GM23338 (cell line): ENCODE results near the gene CD5L. TPM values are rescaled to one million over a fixed set of nuclear protein-coding genes. Genes with fewer than 3 reads are reported as not detected.

ENCODE experiments used
- ATAC-seq: fragments of 200-7000 bp; cut with Tn5 transposase; 3 replicates; pipeline ENCODE4 v1.9.1; 2020
- DNase-seq: peaks from one replicate; pipeline ENCODE4 v3.0.0-alpha.2; 2015; ENCODE audit warnings: low spot score
- H2AFZ ChIP-seq: fragments of 200-600 bp; sonication (generic); 2 replicates; pipeline ENCODE4 v1.8.0; 2016; ENCODE audit warnings: antibody characterized with exemption, mild to moderate bottlenecking, moderate library complexity
- H3F3A ChIP-seq: fragments of 200-600 bp; sonication (generic); replicated peaks from 2 replicates; pipeline ENCODE4 v1.8.0; 2017; ENCODE audit warnings: antibody characterized with exemption, mixed run types, low read depth
- H3K27ac ChIP-seq: fragments of 200-600 bp; sonication (generic); 2 replicates; pipeline ENCODE4 v1.6.1; 2016; ENCODE audit warnings: low read depth
- H3K27me3 ChIP-seq: fragments of 200-600 bp; sonication (generic); 2 replicates; pipeline ENCODE4 v1.8.0; 2016; ENCODE audit warnings: mild to moderate bottlenecking, mixed run types, moderate library complexity; ENCODE audit not compliant: insufficient read depth
- H3K36me3 ChIP-seq: fragments of 200-600 bp; sonication (generic); 2 replicates; pipeline ENCODE4 v1.8.0; 2016; ENCODE audit warnings: mild to moderate bottlenecking; ENCODE audit not compliant: insufficient read depth
- H3K4me1 ChIP-seq: fragments of 200-600 bp; sonication (generic); 2 replicates; pipeline ENCODE4 v1.8.0; 2016; ENCODE audit warnings: mild to moderate bottlenecking, moderate library complexity; ENCODE audit not compliant: insufficient read depth
- H3K4me2 ChIP-seq: fragments of 200-600 bp; sonication (generic); 2 replicates; pipeline ENCODE4 v1.7.1; 2017; ENCODE audit warnings: mixed run types
- H3K4me3 ChIP-seq: fragments of 200-600 bp; sonication (generic); 2 replicates; pipeline ENCODE4 v1.6.1; 2016; ENCODE audit warnings: mixed run types
- H3K79me2 ChIP-seq: fragments of 200-600 bp; sonication (generic); replicated peaks from 2 replicates; pipeline ENCODE4 v1.8.0; 2017; ENCODE audit warnings: mild to moderate bottlenecking; ENCODE audit not compliant: insufficient read depth
- H3K9me2 ChIP-seq: fragments of 200-600 bp; sonication (generic); 2 replicates; pipeline ENCODE4 v1.8.0; 2017; ENCODE audit not compliant: insufficient read depth
- H4K20me1 ChIP-seq: fragments of 200-600 bp; sonication (generic); replicated peaks from 2 replicates; pipeline ENCODE4 v1.8.0; 2017; ENCODE audit warnings: mild to moderate bottlenecking; ENCODE audit not compliant: insufficient read depth
- H3K27ac Mint-ChIP-seq: 2 replicates; pipeline ENCODE4 v1.8.0; 2020; ENCODE audit warnings: inconsistent platforms, mild to moderate bottlenecking, moderate library complexity, mixed read lengths
- H3K27me3 Mint-ChIP-seq: 3 replicates; pipeline ENCODE4 v1.8.0; 2022; ENCODE audit warnings: low read depth, mild to moderate bottlenecking, moderate library complexity, mixed read lengths, inconsistent platforms; ENCODE audit not compliant: insufficient read depth, poor library complexity
- H3K36me3 Mint-ChIP-seq: 3 replicates; pipeline ENCODE4 v1.8.0; 2021; ENCODE audit warnings: low read depth, mild to moderate bottlenecking, inconsistent platforms, moderate library complexity, mixed read lengths
- H3K4me1 Mint-ChIP-seq: 3 replicates; pipeline ENCODE4 v1.8.0; 2020; ENCODE audit warnings: mild to moderate bottlenecking, inconsistent platforms, mixed read lengths
- H3K4me3 Mint-ChIP-seq: 3 replicates; pipeline ENCODE4 v1.8.0; 2021; ENCODE audit warnings: moderate library complexity, mild to moderate bottlenecking, inconsistent platforms, mixed read lengths
- H3K9me3 Mint-ChIP-seq: 3 replicates; pipeline ENCODE4 v1.8.0; 2020; ENCODE audit warnings: moderate library complexity, mild to moderate bottlenecking, inconsistent platforms, mixed read lengths
- CREB1 ChIP-seq: fragments of 250-450 bp; sonication (Bioruptor Pico); IDR thresholded peaks from 2 replicates; pipeline ENCODE4 v1.5.0; 2020; ENCODE audit warnings: low read depth, mild to moderate bottlenecking, moderate library complexity
- CTCF ChIP-seq, 2 experiments: fragments of 200-600 bp in 1 of 2; sonication (generic) in 1 of 2; conservative IDR thresholded peaks; 2 replicates each; pipeline versions ENCODE4 v1.5.1 to v1.6.1; 2016 to 2017; ENCODE audit warnings: antibody characterized with exemption in 2 of 2, low read depth in 2 of 2, mild to moderate bottlenecking in 2 of 2, moderate library complexity in 1 of 2
- ETS1 ChIP-seq: IDR thresholded peaks from 2 replicates; pipeline ENCODE4 v1.6.1; 2016; ENCODE audit warnings: antibody characterized with exemption
- EZH2 ChIP-seq: fragments of 200-600 bp; sonication (generic); IDR thresholded peaks from one replicate; pipeline ENCODE4 v1.8.0; 2017; ENCODE audit warnings: antibody characterized with exemption, mild to moderate bottlenecking, low read depth; ENCODE audit not compliant: unreplicated experiment
- EZH2phosphoT487 ChIP-seq: fragments of 200-600 bp; sonication (generic); IDR thresholded peaks from one replicate; pipeline ENCODE4 v1.8.1; 2018; ENCODE audit warnings: antibody characterized with exemption; ENCODE audit not compliant: unreplicated experiment
- JUNB ChIP-seq: IDR thresholded peaks from one replicate; pipeline ENCODE4 v1.6.1; 2016; ENCODE audit warnings: antibody characterized with exemption; ENCODE audit not compliant: unreplicated experiment
- NANOG ChIP-seq: IDR thresholded peaks from 2 replicates; pipeline ENCODE4 v1.6.1; 2016; ENCODE audit warnings: antibody characterized with exemption, borderline replicate concordance
- POLR2AphosphoS5 ChIP-seq: IDR thresholded peaks from 2 replicates; pipeline ENCODE4 v1.6.1; 2016; ENCODE audit warnings: antibody characterized with exemption, low read depth
- STAT1 ChIP-seq: IDR thresholded peaks from one replicate; pipeline ENCODE4 v1.6.1; 2016; ENCODE audit warnings: antibody characterized with exemption; ENCODE audit not compliant: unreplicated experiment
- ZNF114 ChIP-seq: fragments of 250-450 bp; sonication (Bioruptor Pico); IDR thresholded peaks from 2 replicates; pipeline ENCODE4 v1.5.0; 2020; ENCODE audit warnings: mild to moderate bottlenecking, moderate library complexity
- ZNF331 ChIP-seq: fragments of 250-450 bp; sonication (Bioruptor Pico); IDR thresholded peaks from 2 replicates; pipeline ENCODE4 v1.5.0; 2020; ENCODE audit warnings: low read depth, mild to moderate bottlenecking, moderate library complexity
- polyA plus RNA-seq: library from polyadenylated mRNA; unstranded; fragments of >200 nt; fragmentation: Nextera tagmentation; extraction: Ambion mirVana; gene quantifications from 2 replicates; pipeline ENCODE4 v1.2.1, GENCODE V29; 2016
- total RNA-seq: library from RNA; depleted of rRNA; stranded (reverse); fragments of >200 nt; shearing (Covaris generic); gene quantifications from 2 replicates; pipeline ENCODE4 v1.2.3, GENCODE V29; 2014

The CD5L gene
- total and polyA plus RNA-seq, 2 experiments from 2014 or later: not detected

- TF ChIP-seq EZH2phosphoT487 (no peak), CREB1 (CRISPR knock-in tag) (no peak), JUNB (no peak), EZH2 (no peak)
Observed at GRCh38 chr1:157830887-157831286, 10.7 kb downstream of the CD5L start (continued).

GRCh38 chr1:157829711-157830110 is 11.9 kb downstream of the CD5L start:
- Histone ChIP-seq H3K79me2 (no peaks in the 10 kb centered on the region), H3K9me2 (peaks cover 16% of the 10 kb centered on the region; the same call in 1 of the 2 replicates), H3K27ac (no peak overlapping the region), H3F3A (no peaks in the 10 kb centered on the region), H3K27me3 (no peaks in the 10 kb centered on the region), H3K4me3 (no peak overlapping the region), H4K20me1 (no peaks in the 10 kb centered on the region), H3K4me2 (no peak overlapping the region), H3K36me3 (no peaks in the 10 kb centered on the region), H2AFZ (no peak overlapping the region), H3K4me1 (no peaks in the 10 kb centered on the region)
- no peaks in the 10 kb centered on the region for H3K9me3 Mint-ChIP-seq
- no peak overlapping the region for H3K4me3 Mint-ChIP-seq
- H3K27ac Mint-ChIP-seq: no peak overlapping the region
- DNase-seq (no peak), ATAC-seq (no peak)
- H3K4me1 Mint-ChIP-seq: no peaks in the 10 kb centered on the region
- H3K27me3 Mint-ChIP-seq: no peaks in the 10 kb centered on the region
- no peaks in the 10 kb centered on the region for H3K36me3 Mint-ChIP-seq
- TF ChIP-seq EZH2: no peak
- no peak for TF ChIP-seq NANOG
- TF ChIP-seq ETS1: no peak
- no peak for TF ChIP-seq STAT1
- TF ChIP-seq ZNF331 (CRISPR knock-in tag): no peak
- TF ChIP-seq ZNF114: no peak
- no peak for TF ChIP-seq POLR2AphosphoS5
- no peak for TF ChIP-seq CTCF (conservative IDR thresholded peaks at IDR 0.05; ENCODE audit: low read depth in 2 of 2)
- no peak for TF ChIP-seq CREB1 (CRISPR knock-in tag)
- no peak for TF ChIP-seq JUNB
- TF ChIP-seq EZH2phosphoT487: no peak

- Histone ChIP-seq H3K36me3 (no peaks in the 10 kb centered on the region), H3K9me2 (peaks cover 16% of the 10 kb centered on the region; the same call in 1 of the 2 replicates), H3K27ac (no peak overlapping the region), H3F3A (no peaks in the 10 kb centered on the region), H4K20me1 (no peaks in the 10 kb centered on the region), H3K79me2 (no peaks in the 10 kb centered on the region), H2AFZ (no peak overlapping the region; the same call in 1 of the 2 replicates), H3K4me3 (no peak overlapping the region), H3K4me1 (no peaks in the 10 kb centered on the region), H3K4me2 (no peak overlapping the region), H3K27me3 (no peaks in the 10 kb centered on the region)
- Mint-ChIP-seq H3K27ac (no peak overlapping the region), H3K4me1 (no peaks in the 10 kb centered on the region), H3K9me3 (no peaks in the 10 kb centered on the region), H3K27me3 (no peaks in the 10 kb centered on the region), H3K36me3 (no peaks in the 10 kb centered on the region), H3K4me3 (no peak overlapping the region)
- ATAC-seq (no peak), DNase-seq (no peak)
- TF ChIP-seq CTCF (conservative IDR thresholded peaks at IDR 0.05; ENCODE audit: low read depth in 2 of 2): no peak
Observed at GRCh38 chr1:157829210-157829609, 12.4 kb downstream of the CD5L start.
